GM12801 (cell line): Measurements from ENCODE around the gene SPINK8.

ENCODE experiments used
- TF ChIP-seq, protein P1 (sequence below): IDR thresholded peaks from one replicate; pipeline ENCODE4 v1.5.1; 2011; ENCODE audit warnings: control low read depth; ENCODE audit not compliant: insufficient read length; ENCODE audit errors: extremely low read depth

SPINK8 gene

DNA sequence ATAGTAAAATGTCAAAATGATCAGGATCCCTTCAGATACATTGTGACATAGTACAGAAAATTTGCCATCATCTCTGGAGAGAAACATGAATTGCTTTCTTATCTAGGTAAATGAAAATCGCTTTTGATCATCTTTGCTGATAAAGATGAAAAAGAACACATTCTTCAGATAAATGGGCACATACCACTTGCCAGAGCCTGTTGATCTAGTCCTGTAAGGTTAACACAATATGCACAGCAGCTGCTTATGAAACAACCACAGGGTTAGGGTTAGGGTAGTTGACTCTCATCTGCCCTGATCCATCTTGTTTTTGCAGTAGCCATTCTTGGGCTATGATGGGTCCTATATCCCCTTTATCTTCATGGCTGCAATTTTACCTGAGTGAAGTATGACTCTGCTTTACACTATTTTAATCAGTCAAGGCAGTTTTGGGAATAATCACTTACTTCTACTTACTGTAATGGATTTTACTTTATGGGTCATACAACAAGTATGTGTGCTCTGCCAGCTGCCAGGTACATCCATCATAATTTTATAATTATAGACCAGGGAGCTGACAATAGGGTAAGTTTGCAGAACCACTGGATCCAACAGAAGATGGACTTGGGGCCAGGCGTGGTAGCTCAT, 12.6 kb upstream of the SPINK8 start:
- TF ChIP-seq, protein P1, sequence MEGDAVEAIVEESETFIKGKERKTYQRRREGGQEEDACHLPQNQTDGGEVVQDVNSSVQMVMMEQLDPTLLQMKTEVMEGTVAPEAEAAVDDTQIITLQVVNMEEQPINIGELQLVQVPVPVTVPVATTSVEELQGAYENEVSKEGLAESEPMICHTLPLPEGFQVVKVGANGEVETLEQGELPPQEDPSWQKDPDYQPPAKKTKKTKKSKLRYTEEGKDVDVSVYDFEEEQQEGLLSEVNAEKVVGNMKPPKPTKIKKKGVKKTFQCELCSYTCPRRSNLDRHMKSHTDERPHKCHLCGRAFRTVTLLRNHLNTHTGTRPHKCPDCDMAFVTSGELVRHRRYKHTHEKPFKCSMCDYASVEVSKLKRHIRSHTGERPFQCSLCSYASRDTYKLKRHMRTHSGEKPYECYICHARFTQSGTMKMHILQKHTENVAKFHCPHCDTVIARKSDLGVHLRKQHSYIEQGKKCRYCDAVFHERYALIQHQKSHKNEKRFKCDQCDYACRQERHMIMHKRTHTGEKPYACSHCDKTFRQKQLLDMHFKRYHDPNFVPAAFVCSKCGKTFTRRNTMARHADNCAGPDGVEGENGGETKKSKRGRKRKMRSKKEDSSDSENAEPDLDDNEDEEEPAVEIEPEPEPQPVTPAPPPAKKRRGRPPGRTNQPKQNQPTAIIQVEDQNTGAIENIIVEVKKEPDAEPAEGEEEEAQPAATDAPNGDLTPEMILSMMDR, result no peak

DNA sequence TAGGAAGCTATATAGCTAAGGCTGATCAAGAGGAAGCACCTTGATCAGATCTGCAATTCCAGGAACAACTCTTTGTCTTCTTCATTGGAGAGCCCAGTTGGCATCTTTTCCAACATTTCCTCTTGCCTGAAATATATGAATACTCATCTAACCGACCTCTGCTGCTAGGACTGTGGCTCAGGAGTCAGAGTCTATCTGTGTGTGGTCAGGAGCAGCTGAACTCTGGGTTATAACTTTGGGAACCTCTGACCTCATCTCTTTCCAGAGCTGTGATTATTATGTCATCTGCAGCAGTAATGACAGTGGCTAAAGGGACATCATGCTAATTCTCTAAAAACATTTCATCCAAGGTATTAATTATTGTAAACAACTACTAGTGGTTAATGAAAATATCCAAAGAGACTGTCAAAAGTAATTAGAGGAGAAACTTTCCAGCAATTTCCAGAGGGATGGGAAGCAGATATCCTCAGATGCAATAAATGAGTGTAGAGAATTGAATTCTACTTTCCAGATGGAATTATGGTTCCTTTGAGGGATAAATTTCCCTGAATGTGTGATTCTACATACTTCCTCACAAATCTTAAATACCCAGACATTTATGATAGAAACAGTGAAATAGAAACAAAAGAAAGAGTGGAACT, 11.5 kb upstream of the SPINK8 start:
- TF ChIP-seq, protein P1, result no peak

DNA sequence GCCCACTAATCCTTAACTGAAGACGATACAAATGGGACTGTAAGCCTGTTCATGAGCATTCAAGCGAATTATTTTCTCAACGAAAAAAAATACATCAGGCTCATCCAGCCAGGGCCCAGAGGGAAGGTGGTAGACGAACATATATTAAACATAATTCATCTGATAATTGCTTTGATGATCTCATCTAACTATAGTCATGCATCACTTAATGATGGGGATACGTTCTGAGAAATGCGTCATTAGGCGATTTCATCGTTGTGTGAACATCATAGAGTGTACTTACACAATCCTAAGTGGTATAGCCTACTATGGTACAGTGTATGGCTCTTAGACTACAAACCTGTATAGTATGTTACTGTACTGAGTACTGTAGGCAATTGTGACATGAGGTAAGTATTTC, 10.0 kb upstream of the SPINK8 start:
- TF ChIP-seq, protein P1, result no peak

DNA sequence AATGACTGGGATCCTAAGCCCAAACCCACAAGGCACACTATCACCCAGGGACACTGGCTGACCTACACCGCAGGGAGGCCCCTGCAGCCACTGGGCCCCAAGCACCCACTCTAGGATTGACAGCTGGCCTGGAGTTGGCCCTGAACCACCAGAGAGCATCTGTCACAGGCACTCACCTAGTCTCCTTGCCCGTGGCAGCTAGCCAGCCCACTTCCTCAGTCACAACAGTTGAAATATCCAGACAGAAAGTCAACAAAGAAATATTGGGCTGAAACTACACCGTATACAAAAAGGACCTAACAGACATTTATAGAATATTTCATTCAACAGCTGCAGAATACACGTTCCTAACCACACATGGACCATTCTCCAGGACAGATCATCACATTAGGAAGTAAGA, 5.2 kb upstream of the SPINK8 start:
- TF ChIP-seq, protein P1, result no peak

DNA sequence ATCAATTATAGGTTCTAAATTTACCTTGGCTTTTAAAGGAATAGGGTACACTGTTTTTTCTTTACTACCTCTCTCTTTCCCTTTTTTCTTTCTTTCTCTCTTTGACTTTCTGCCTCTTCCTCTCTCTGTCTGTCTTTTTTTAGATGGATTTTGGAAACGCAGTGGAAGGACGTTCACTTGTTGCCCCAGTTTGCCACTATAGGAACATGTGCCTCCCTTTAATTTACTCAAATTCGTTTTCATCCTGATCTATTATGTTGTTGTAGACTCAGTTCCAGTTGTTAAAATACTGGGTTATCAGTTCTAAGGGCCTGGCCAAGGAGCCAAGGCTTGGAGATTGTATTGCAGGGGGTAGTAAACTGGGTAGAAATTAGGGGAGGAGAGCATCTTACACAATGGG, 1.1 kb upstream of the SPINK8 start:
- TF ChIP-seq, protein P1, result no peak

DNA sequence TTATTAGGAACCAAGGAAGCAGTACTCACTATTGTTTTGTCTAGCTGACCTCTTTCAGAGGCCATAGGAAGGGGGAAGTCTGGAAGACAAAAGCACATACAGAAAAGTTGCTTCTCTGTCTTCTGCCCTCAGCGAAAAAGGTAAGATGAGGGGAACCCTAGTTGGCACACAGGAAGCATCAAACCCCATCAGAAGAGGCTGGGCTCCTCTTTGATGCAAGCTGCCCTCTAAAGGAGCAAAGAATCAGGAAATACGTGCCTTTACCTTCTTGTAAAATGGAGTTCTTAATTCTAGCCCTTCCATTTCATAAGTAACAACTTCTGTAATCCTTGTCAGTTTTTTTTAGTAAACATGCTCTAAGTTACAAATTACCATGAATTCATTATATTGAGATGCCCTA, 12.5 kb downstream of the SPINK8 start:
- TF ChIP-seq, protein P1, result no peak

DNA sequence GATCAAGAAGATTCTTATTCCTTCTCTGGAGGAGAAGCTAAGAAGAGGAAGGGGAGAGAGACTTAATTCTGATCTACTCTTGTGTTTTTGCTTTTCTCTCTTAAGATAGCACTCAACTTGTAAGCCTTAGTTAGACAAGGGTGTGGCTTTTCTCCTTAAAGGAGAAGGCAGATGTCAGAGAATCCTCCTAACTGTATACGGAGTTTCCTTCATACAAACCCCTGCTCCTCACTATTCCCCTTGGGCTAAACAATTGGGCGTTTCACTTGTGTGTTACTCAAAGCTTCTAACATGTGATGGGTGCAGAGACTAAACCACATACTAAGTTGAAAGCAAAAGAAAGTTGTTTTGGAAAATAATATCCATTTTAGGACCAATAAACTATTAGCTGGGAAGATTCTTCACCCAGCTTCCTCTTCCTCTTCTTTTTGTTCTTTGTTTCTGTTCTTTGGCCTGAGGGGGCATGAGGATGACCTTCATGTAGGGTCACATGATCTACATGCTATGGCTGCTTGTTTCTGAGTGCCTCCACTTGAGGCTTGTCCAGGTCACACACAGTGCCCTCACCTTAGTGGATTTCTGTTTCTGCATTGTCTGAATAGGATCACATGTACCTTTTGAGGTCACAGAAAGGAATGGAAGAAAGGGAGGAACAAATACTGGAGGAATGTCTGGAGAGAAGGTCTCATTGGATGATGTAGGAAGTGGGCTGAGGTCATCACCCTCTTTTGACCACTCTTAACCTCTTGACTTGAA, 14.6 kb downstream of the SPINK8 start:
- TF ChIP-seq, protein P1, result no peak
